ENCODE data around the gene HELQ.

The HELQ gene

GRCh38 chr4:83436680-83437079 lies 18.9 kb downstream of the HELQ start:
- H3K4me1 ChIP-seq (ENCODE audit: low read depth, poor library complexity, severe bottlenecking): no peaks in the 10 kb centered on the region
- H3K9ac ChIP-seq: no peak overlapping the region
- H3K79me2 ChIP-seq (ENCODE audit: insufficient read depth, low read depth): no peaks in the 10 kb centered on the region
- H3K27me3 ChIP-seq (ENCODE audit: insufficient read depth, low read depth): no peaks in the 10 kb centered on the region
- no peak overlapping the region for H3K4me2 ChIP-seq
- no peak for TF ChIP-seq CTCF (conservative IDR thresholded peaks at IDR 0.05; ENCODE audit: low read depth, low read length)
- H3K27ac ChIP-seq: no peak overlapping the region
- H3K36me3 ChIP-seq (ENCODE audit: insufficient read depth): no peaks in the 10 kb centered on the region; the same call in 1 of the 2 replicates
- no peak overlapping the region for H2AFZ ChIP-seq (ENCODE audit: low read depth)
- H3K4me3 ChIP-seq (IDR thresholded peaks at IDR 0.05; ENCODE audit: insufficient read depth, low read depth, low read length): no peak overlapping the region
- H4K20me1 ChIP-seq (ENCODE audit: insufficient read depth): no peaks in the 10 kb centered on the region

- Histone ChIP-seq H3K36me3 (ENCODE audit: insufficient read depth) (no peaks in the 10 kb centered on the region; the same call in 1 of the 2 replicates), H3K4me3 (IDR thresholded peaks at IDR 0.05; ENCODE audit: insufficient read depth, low read depth, low read length) (no peak overlapping the region), H2AFZ (ENCODE audit: low read depth) (no peak overlapping the region), H3K4me1 (ENCODE audit: low read depth, poor library complexity, severe bottlenecking) (no peaks in the 10 kb centered on the region), H4K20me1 (ENCODE audit: insufficient read depth) (no peaks in the 10 kb centered on the region), H3K79me2 (ENCODE audit: insufficient read depth, low read depth) (no peaks in the 10 kb centered on the region), H3K4me2 (no peak overlapping the region), H3K27me3 (ENCODE audit: insufficient read depth, low read depth) (no peaks in the 10 kb centered on the region), H3K27ac (no peak overlapping the region), H3K9ac (no peak overlapping the region)
- no peak for TF ChIP-seq CTCF (conservative IDR thresholded peaks at IDR 0.05; ENCODE audit: low read depth, low read length)
Observed at GRCh38 chr4:83431200-83431599, 24.4 kb downstream of the HELQ start.

DNA sequence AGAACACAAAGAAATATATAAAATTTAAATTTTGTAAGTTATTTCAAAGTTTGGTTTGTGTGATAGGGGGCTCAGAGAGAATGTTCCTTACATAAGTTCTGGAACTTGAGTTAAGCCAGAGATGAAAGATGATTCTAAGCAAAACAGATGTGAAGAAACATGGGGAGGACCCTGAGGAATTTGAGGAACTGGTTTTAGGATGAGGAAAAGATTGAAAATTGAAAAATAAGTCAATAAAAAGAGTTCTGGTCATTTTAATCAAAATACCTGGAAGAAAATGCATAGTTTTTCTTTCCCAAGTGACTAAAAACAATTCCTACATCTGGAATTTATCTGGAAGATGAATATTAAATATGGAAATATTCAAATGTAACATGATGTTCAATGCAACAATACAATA lies 37.4 kb downstream of the HELQ start:
- Histone ChIP-seq H3K4me2 (no peak overlapping the region), H4K20me1 (ENCODE audit: insufficient read depth) (no peaks in the 10 kb centered on the region), H3K36me3 (ENCODE audit: insufficient read depth) (no peaks in the 10 kb centered on the region; the same call in 1 of the 2 replicates), H3K27ac (no peak overlapping the region), H3K27me3 (ENCODE audit: insufficient read depth, low read depth) (no peaks in the 10 kb centered on the region), H3K9ac (no peak overlapping the region), H3K79me2 (ENCODE audit: insufficient read depth, low read depth) (no peaks in the 10 kb centered on the region), H2AFZ (ENCODE audit: low read depth) (no peak overlapping the region), H3K4me3 (IDR thresholded peaks at IDR 0.05; ENCODE audit: insufficient read depth, low read depth, low read length) (no peak overlapping the region), H3K4me1 (ENCODE audit: low read depth, poor library complexity, severe bottlenecking) (no peaks in the 10 kb centered on the region)
- TF ChIP-seq CTCF (conservative IDR thresholded peaks at IDR 0.05; ENCODE audit: low read depth, low read length): no peak

DNA sequence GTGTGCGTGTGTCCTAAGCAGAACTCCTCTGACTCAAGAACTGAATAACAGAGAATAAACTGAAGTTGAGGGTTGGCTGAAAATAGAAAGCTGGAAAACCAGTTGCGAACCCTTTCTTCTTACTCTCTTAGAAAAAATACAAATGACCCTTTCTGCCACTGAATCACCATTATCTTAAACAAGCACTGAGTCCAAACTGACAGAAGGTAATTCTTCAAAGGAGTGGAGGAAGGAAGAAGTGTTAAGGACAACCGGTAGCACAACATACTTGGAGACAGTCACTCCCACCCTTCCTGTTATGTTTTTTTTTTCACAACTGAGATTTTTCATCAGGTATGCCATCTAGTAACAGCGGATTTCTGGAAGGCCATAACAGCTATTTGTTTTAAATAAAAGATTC lies 38.1 kb downstream of the HELQ start:
- Histone ChIP-seq H4K20me1 (ENCODE audit: insufficient read depth) (no peaks in the 10 kb centered on the region), H3K4me2 (no peak overlapping the region), H3K36me3 (ENCODE audit: insufficient read depth) (no peaks in the 10 kb centered on the region; the same call in 1 of the 2 replicates), H3K9ac (no peak overlapping the region), H2AFZ (ENCODE audit: low read depth) (no peak overlapping the region), H3K4me3 (IDR thresholded peaks at IDR 0.05; ENCODE audit: insufficient read depth, low read depth, low read length) (no peak overlapping the region), H3K4me1 (ENCODE audit: low read depth, poor library complexity, severe bottlenecking) (no peaks in the 10 kb centered on the region), H3K27ac (no peak overlapping the region), H3K79me2 (ENCODE audit: insufficient read depth, low read depth) (no peaks in the 10 kb centered on the region), H3K27me3 (ENCODE audit: insufficient read depth, low read depth) (no peaks in the 10 kb centered on the region)
- TF ChIP-seq CTCF (conservative IDR thresholded peaks at IDR 0.05; ENCODE audit: low read depth, low read length): no peak
